Hepatocyte (in vitro differentiated cells): Measurements from ENCODE around the gene MGLL.

Experiments
- CTCF ChIP-seq: fragments of 200-600 bp; sonication (generic); IDR thresholded peaks from 2 replicates; pipeline ENCODE4 v1.5.1; 2016; ENCODE audit warnings: antibody characterized with exemption, mild to moderate bottlenecking; ENCODE audit not compliant: poor library complexity
- EZH2phosphoT487 ChIP-seq: fragments of 200-600 bp; sonication (generic); IDR thresholded peaks from one replicate; pipeline ENCODE4 v1.6.1; 2018; ENCODE audit warnings: antibody characterized with exemption, mild to moderate bottlenecking, low read depth, moderate library complexity; ENCODE audit not compliant: unreplicated experiment, severe bottlenecking

DNA sequence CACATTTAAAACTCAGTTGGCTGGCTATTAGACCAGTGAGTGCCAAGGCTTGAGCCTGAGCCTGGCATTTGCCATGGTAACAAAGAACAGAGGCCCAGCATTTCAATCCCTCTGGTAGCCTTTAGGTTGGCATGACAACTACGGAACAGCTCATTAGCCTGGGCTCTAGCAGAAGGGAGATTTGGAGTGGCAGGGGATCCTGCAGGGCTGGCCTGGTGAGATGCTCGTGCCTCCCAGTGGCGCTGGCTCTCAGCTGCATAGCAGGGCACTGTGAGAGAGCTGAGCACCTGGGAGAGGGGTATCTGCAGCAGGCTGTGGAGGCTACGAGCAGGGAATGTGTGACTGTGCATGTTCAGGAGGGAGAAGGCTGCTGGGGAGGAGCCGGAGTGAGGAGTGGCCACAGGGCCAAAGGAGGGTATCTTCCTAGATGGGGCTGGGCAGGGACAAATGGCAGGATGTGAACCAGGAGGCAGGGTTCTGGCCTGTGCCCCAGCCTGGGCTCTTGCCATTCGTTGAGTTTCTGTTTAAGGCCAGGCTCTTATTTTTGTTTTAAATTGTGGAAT lies 155.1 kb downstream of the MGLL start:
- no peak for TF ChIP-seq CTCF
- no peak for TF ChIP-seq EZH2phosphoT487
